Loucy (cell line): ENCODE results near the gene CLK2.

Source experiments
- H2AFZ ChIP-seq: fragments of 200-600 bp; sonication (generic); 2 replicates; pipeline ENCODE4 v1.6.0; 2016; ENCODE audit warnings: antibody characterized with exemption, mild to moderate bottlenecking, low read length, moderate library complexity
- H3F3A ChIP-seq: fragments of 200-600 bp; 2 replicates; pipeline ENCODE4 v1.6.0; 2016; ENCODE audit warnings: antibody characterized with exemption, low read depth, mild to moderate bottlenecking
- H3K27me3 ChIP-seq: fragments of 200-600 bp; sonication (generic); 2 replicates; pipeline ENCODE4 v1.6.1; 2014; ENCODE audit warnings: low read length, mild to moderate bottlenecking; ENCODE audit not compliant: insufficient read depth, poor library complexity, severe bottlenecking
- H3K36me3 ChIP-seq: fragments of 200-600 bp; sonication (generic); 2 replicates; pipeline ENCODE4 v1.6.1; 2016; ENCODE audit warnings: low read length; ENCODE audit not compliant: insufficient read depth
- H3K4me1 ChIP-seq: fragments of 200-600 bp; sonication (generic); 2 replicates; pipeline ENCODE4 v1.5.1; 2014; ENCODE audit warnings: low read length, mild to moderate bottlenecking; ENCODE audit not compliant: insufficient read depth, poor library complexity, severe bottlenecking
- H3K4me2 ChIP-seq: fragments of 200-600 bp; sonication (generic); 2 replicates; pipeline ENCODE4 v1.6.0; 2014; ENCODE audit warnings: antibody characterized with exemption, low read length, low read depth, mild to moderate bottlenecking; ENCODE audit not compliant: poor library complexity, severe bottlenecking
- H3K4me3 ChIP-seq: fragments of 200-600 bp; sonication (generic); 2 replicates; pipeline ENCODE4 v1.5.1; 2014; ENCODE audit warnings: low read length, mild to moderate bottlenecking, mixed read lengths; ENCODE audit not compliant: poor library complexity, severe bottlenecking
- H3K79me2 ChIP-seq: fragments of 200-600 bp; sonication (generic); 2 replicates; pipeline ENCODE4 v1.6.1; 2014; ENCODE audit warnings: low read length; ENCODE audit not compliant: insufficient read depth
- H3K9ac ChIP-seq: fragments of 200-600 bp; sonication (generic); 2 replicates; pipeline ENCODE4 v1.6.0; 2014; ENCODE audit warnings: mild to moderate bottlenecking, low read depth, low read length, moderate library complexity; ENCODE audit not compliant: poor library complexity, severe bottlenecking
- H3K9me2 ChIP-seq: fragments of 200-600 bp; sonication (generic); replicated peaks from 2 replicates; pipeline ENCODE4 v1.6.1; 2016; ENCODE audit warnings: low read depth, low read length, mixed read lengths
- H3K9me3 ChIP-seq: fragments of 200-600 bp; sonication (generic); 2 replicates; pipeline ENCODE4 v1.6.1; 2014; ENCODE audit warnings: mild to moderate bottlenecking, antibody characterized with exemption, low read length, low read depth; ENCODE audit not compliant: insufficient read depth
- H4K20me1 ChIP-seq: fragments of 200-600 bp; sonication (generic); 2 replicates; pipeline ENCODE4 v1.6.0; 2014; ENCODE audit warnings: antibody characterized with exemption, low read length, mild to moderate bottlenecking; ENCODE audit not compliant: insufficient read depth, poor library complexity, severe bottlenecking
- CTCF ChIP-seq: fragments of 200-600 bp; sonication (generic); conservative IDR thresholded peaks from 2 replicates; pipeline ENCODE4 v1.5.1; 2014; ENCODE audit warnings: mild to moderate bottlenecking, antibody characterized with exemption, low read length
- EZH2phosphoT487 ChIP-seq: fragments of 200-600 bp; IDR thresholded peaks from 2 replicates; pipeline ENCODE4 v1.6.1; 2018; ENCODE audit warnings: antibody characterized with exemption, mild to moderate bottlenecking, moderate library complexity, borderline replicate concordance

The CLK2 gene

GRCh38 chr1:155260276-155260675, 13.0 kb downstream of the CLK2 start:
- peak overlapping the region; percentile 81 for H3K4me3 ChIP-seq
- no peaks in the 10 kb centered on the region for H3K27me3 ChIP-seq
- peaks cover 20% of the 10 kb centered on the region for H3K79me2 ChIP-seq
- peaks cover 9% of the 10 kb centered on the region for H4K20me1 ChIP-seq
- H3K9me3 ChIP-seq: no peaks in the 10 kb centered on the region
- H3K36me3 ChIP-seq: peaks cover 29% of the 10 kb centered on the region; the same call in 1 of the 2 replicates
- peak overlapping the region; percentile 86 for H3K9ac ChIP-seq
- no peak for TF ChIP-seq EZH2phosphoT487
- no peak for TF ChIP-seq CTCF
- H3K4me1 ChIP-seq: peaks cover 16% of the 10 kb centered on the region
- peak overlapping the region; percentile 97 for H3K4me2 ChIP-seq
- H2AFZ ChIP-seq: no peak overlapping the region
- peaks cover 9% of the 10 kb centered on the region; the same call in 1 of the 2 replicates for H3F3A ChIP-seq
- H3K9me2 ChIP-seq: no peaks in the 10 kb centered on the region

GRCh38 chr1:155256058-155256852, 17.0 kb downstream of the CLK2 start:
- H3K9ac ChIP-seq: no peak overlapping the region
- peaks cover 21% of the 10 kb centered on the region for H3K79me2 ChIP-seq
- H2AFZ ChIP-seq: no peak overlapping the region
- no peak overlapping the region for H3K4me3 ChIP-seq
- no peaks in the 10 kb centered on the region for H3K9me3 ChIP-seq
- no peak for TF ChIP-seq CTCF
- no peak for TF ChIP-seq EZH2phosphoT487
- H4K20me1 ChIP-seq: peaks cover 4% of the 10 kb centered on the region
- no peaks in the 10 kb centered on the region for H3K9me2 ChIP-seq
- no peaks in the 10 kb centered on the region for H3K27me3 ChIP-seq
- no peak overlapping the region for H3K4me2 ChIP-seq
- H3F3A ChIP-seq: no peaks in the 10 kb centered on the region; the same call in 1 of the 2 replicates
- H3K36me3 ChIP-seq: peaks cover 3% of the 10 kb centered on the region; the same call in 1 of the 2 replicates
- H3K4me1 ChIP-seq: peaks cover 28% of the 10 kb centered on the region

GRCh38 chr1:155255243-155256007, 17.9 kb downstream of the CLK2 start, which contains the start of gene ENTREP3:
Gene ENTREP3, minus strand, starts transcription at chr1:155255483. Its CDS starts 606 bp downstream, at chr1:155254877.
- H3K4me1 ChIP-seq: peaks cover 25% of the 10 kb centered on the region
- H3K9me3 ChIP-seq: no peaks in the 10 kb centered on the region
- peak within 1 kb of the TSS; percentile 79 for H3K4me3 ChIP-seq
- H3K79me2 ChIP-seq: peaks cover 13% of the 10 kb centered on the region
- H3K9ac ChIP-seq: peak within 1 kb of the TSS; percentile 77
- peak within 1 kb of the TSS; percentile 85 for H3K4me2 ChIP-seq
- H3K9me2 ChIP-seq: no peaks in the 10 kb centered on the region
- no peaks in the 10 kb centered on the region for H3K27me3 ChIP-seq
- no peaks in the 10 kb centered on the region for H4K20me1 ChIP-seq
- H3K36me3 ChIP-seq: peaks cover 3% of the 10 kb centered on the region; the same call in 1 of the 2 replicates
- TF ChIP-seq EZH2phosphoT487 (no peak), CTCF (no peak)
- H3F3A ChIP-seq: no peaks in the 10 kb centered on the region; the same call in 1 of the 2 replicates
- H2AFZ ChIP-seq: peak within 1 kb of the TSS; percentile 60
